Thoracic aorta (tissue), 2 donors: ENCODE results near the gene DROSHA. TPM values are rescaled to one million over a fixed set of nuclear protein-coding genes. Genes with fewer than 3 reads are reported as not detected.
"Not testable (repeated sequence)": the region's sequence is repeated elsewhere in the genome, so short reads cannot be mapped to it uniquely, and the experiment has no call there.

ENCODE experiments used
- ATAC-seq: fragments of 150-250 bp; one replicate; pipeline ENCODE4 v1.8.0; 2017; ENCODE audit warnings: low read depth; ENCODE audit not compliant: insufficient number of reproducible peaks, low FRiP score
- DNase-seq: peaks from one replicate; pipeline ENCODE4 v3.0.0-alpha.2; 2020; ENCODE audit warnings: low spot score
- H3K27ac ChIP-seq, 2 donors: fragments of 200-600 bp; sonication (generic); 1 replicate in 1 of 2; 2 replicates in 1 of 2; pipeline ENCODE4 v1.5.1; 2016; ENCODE audit warnings: mild to moderate bottlenecking in 2 of 2, moderate library complexity in 2 of 2
- H3K27me3 ChIP-seq: fragments of 200-600 bp; sonication (generic); replicated peaks from 2 replicates; pipeline ENCODE4 v1.6.0; 2016; ENCODE audit warnings: mild to moderate bottlenecking; ENCODE audit not compliant: insufficient read depth
- H3K36me3 ChIP-seq: fragments of 200-600 bp; sonication (generic); one replicate; pipeline ENCODE4 v1.5.1; 2016
- H3K4me1 ChIP-seq, 2 donors: fragments of 200-600 bp; sonication (generic); 1 replicate in 1 of 2; 2 replicates in 1 of 2; pipeline versions ENCODE4 v1.5.1 to v1.6.0; 2016; ENCODE audit warnings: low read depth in 2 of 2, mild to moderate bottlenecking in 1 of 2; ENCODE audit not compliant: control insufficient read depth in 1 of 2
- H3K4me3 ChIP-seq: fragments of 200-600 bp; sonication (generic); 2 replicates; pipeline ENCODE4 v1.5.1; 2016; ENCODE audit warnings: mild to moderate bottlenecking
- H3K9me3 ChIP-seq: fragments of 200-600 bp; sonication (generic); 2 replicates; pipeline ENCODE4 v1.5.1; 2016
- CTCF ChIP-seq: fragments of 200-600 bp; sonication (generic); IDR thresholded peaks from one replicate; pipeline ENCODE4 v1.5.1; 2019; ENCODE audit warnings: antibody characterized with exemption
- total RNA-seq, 2 donors: library from RNA; depleted of rRNA; stranded (reverse); fragments of >200 nt; gene quantifications; one replicate each; pipeline versions ENCODE4 v1.1.0 to v1.2.3, GENCODE V29; 2016

DROSHA gene
- total RNA-seq, 2 donors from 2014 or later, result 28.8 to 70.7 TPM

- DNase-seq (no peak), ATAC-seq (no peak)
- Histone ChIP-seq H3K4me3 (no peak overlapping the region), H3K27me3 (no peaks in the 10 kb centered on the region), H3K36me3 (no peaks in the 10 kb centered on the region), H3K27ac (no peak overlapping the region), H3K9me3 (no peaks in the 10 kb centered on the region), H3K4me1 (no peaks in the 10 kb centered on the region)
- TF ChIP-seq CTCF, result no peak
Measured at GRCh38 chr5:31569068-31569467, 37.2 kb upstream of the DROSHA start.

- H3K27me3 ChIP-seq, result no peaks in the 10 kb centered on the region
- ATAC-seq (no peak), DNase-seq (no peak)
- no peaks in the 10 kb centered on the region for H3K9me3 ChIP-seq
- no peak overlapping the region for H3K27ac ChIP-seq
- no peak for TF ChIP-seq CTCF
- peaks cover under 1 to 2% of the 10 kb centered on the region in 2 donors for H3K4me1 ChIP-seq
- H3K36me3 ChIP-seq, result no peaks in the 10 kb centered on the region
- no peak overlapping the region for H3K4me3 ChIP-seq
Measured at GRCh38 chr5:31568302-31568835, 36.5 kb upstream of the DROSHA start.

GRCh38 chr5:31566362-31566761 lies 34.5 kb upstream of the DROSHA start:
- not testable (repeated sequence) for DNase-seq, H3K27me3 ChIP-seq, H3K9me3 ChIP-seq, ATAC-seq, H3K4me3 ChIP-seq, H3K36me3 ChIP-seq, H3K27ac ChIP-seq
- H3K4me1 ChIP-seq, result peaks cover 7 to 12% of the 10 kb centered on the region in 2 donors

GRCh38 chr5:31563216-31563615 lies 31.3 kb upstream of the DROSHA start:
- H3K4me3 ChIP-seq, result no peak overlapping the region
- ATAC-seq, result no peak
- no peak overlapping the region for H3K27ac ChIP-seq
- H3K36me3 ChIP-seq, result no peaks in the 10 kb centered on the region
- TF ChIP-seq CTCF, result no peak
- no peaks in the 10 kb centered on the region for H3K27me3 ChIP-seq
- DNase-seq, result no peak
- H3K9me3 ChIP-seq, result no peaks in the 10 kb centered on the region
- peaks cover 7 to 12% of the 10 kb centered on the region in 2 donors for H3K4me1 ChIP-seq

GRCh38 chr5:31561946-31562345 lies 30.1 kb upstream of the DROSHA start:
- no peak for DNase-seq
- Histone ChIP-seq H3K36me3 (peaks cover 3% of the 10 kb centered on the region), H3K27ac (no peak overlapping the region), H3K27me3 (no peaks in the 10 kb centered on the region), H3K9me3 (no peaks in the 10 kb centered on the region), H3K4me1 (peaks cover 7 to 12% of the 10 kb centered on the region in 2 donors), H3K4me3 (no peak overlapping the region)
- ATAC-seq, result no peak
- TF ChIP-seq CTCF, result no peak

GRCh38 chr5:31559942-31560341 lies 28.0 kb upstream of the DROSHA start:
- H3K27ac ChIP-seq, result no peak overlapping the region
- no peak overlapping the region for H3K4me3 ChIP-seq
- no peaks in the 10 kb centered on the region for H3K27me3 ChIP-seq
- H3K9me3 ChIP-seq, result no peaks in the 10 kb centered on the region
- no peak for TF ChIP-seq CTCF
- peaks cover 9% of the 10 kb centered on the region for H3K36me3 ChIP-seq
- peaks cover 7 to 12% of the 10 kb centered on the region in 2 donors for H3K4me1 ChIP-seq
- ATAC-seq (no peak), DNase-seq (no peak)
